ENCODE data around the gene HIRIP3.

The HIRIP3 gene

GRCh38 chr16:29972992-29973383, 22.4 kb downstream of the HIRIP3 start:
- Histone ChIP-seq H3K4me2 (ENCODE audit: low read length) (0 out of 2 replicates have a peak overlapping the region, but pooled peaks have one; percentile 2), H3K36me3 (ENCODE audit: control insufficient read depth, low read length) (peaks cover 55% of the 10 kb centered on the region)

DNA sequence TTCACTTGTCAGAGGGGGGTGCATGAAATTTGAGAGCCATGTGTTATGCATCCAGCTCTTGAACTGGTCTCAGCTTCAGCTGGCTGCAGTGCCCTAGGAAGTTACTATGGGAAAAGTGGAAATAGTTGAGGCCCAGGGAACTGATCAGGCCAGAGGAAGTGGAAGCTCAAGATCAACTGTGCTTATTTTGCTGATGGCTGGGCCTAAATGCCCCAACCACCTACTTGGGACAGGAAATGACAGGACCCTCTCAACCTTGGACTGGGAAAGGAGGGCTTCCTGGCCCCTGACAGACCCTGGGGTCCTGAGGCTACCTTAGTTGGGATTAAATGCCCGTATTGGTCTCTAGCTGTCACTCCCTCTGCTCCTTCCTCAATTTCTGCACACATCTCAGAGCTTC, 22.9 kb downstream of the HIRIP3 start:
- no peaks in the 10 kb centered on the region for H3K9me2 ChIP-seq (replicated peaks; ENCODE audit: control insufficient read depth, low read length)
- no peak overlapping the region for H3K4me3 ChIP-seq (ENCODE audit: low read length)
- no peak overlapping the region for H3K27ac ChIP-seq (ENCODE audit: low read depth, low read length)
- H3K4me2 ChIP-seq (ENCODE audit: low read length): no peak overlapping the region
- peaks cover 38% of the 10 kb centered on the region for H3K79me2 ChIP-seq (ENCODE audit: control insufficient read depth, low read length)
- TF ChIP-seq, protein P1, sequence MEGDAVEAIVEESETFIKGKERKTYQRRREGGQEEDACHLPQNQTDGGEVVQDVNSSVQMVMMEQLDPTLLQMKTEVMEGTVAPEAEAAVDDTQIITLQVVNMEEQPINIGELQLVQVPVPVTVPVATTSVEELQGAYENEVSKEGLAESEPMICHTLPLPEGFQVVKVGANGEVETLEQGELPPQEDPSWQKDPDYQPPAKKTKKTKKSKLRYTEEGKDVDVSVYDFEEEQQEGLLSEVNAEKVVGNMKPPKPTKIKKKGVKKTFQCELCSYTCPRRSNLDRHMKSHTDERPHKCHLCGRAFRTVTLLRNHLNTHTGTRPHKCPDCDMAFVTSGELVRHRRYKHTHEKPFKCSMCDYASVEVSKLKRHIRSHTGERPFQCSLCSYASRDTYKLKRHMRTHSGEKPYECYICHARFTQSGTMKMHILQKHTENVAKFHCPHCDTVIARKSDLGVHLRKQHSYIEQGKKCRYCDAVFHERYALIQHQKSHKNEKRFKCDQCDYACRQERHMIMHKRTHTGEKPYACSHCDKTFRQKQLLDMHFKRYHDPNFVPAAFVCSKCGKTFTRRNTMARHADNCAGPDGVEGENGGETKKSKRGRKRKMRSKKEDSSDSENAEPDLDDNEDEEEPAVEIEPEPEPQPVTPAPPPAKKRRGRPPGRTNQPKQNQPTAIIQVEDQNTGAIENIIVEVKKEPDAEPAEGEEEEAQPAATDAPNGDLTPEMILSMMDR (IDR thresholded peaks at IDR 0.05; ENCODE audit: low read depth, low read length, poor library complexity, severe bottlenecking): no peak
- peaks cover 7% of the 10 kb centered on the region; the same call in 1 of the 2 replicates for H3K9me3 ChIP-seq (ENCODE audit: control insufficient read depth, insufficient read depth, low read length)
- peaks cover 52% of the 10 kb centered on the region for H3K36me3 ChIP-seq (ENCODE audit: control insufficient read depth, low read length)
- 0 out of 2 replicates have a peak, but pooled peaks cover 6% of the 10 kb centered on the region for H3F3A ChIP-seq (ENCODE audit: control insufficient read depth, insufficient read depth)
- H3K27me3 ChIP-seq (ENCODE audit: control insufficient read depth, low read length): no peaks in the 10 kb centered on the region
- H4K20me1 ChIP-seq (ENCODE audit: control insufficient read depth, insufficient read depth, low read depth, low read length): peaks cover 10% of the 10 kb centered on the region
- peaks cover 30% of the 10 kb centered on the region for H3K4me1 ChIP-seq (ENCODE audit: control insufficient read depth, low read length)

More at GRCh38 chr16:29972992-29973383, 22.4 kb downstream of the HIRIP3 start:
- Histone ChIP-seq H3F3A (ENCODE audit: control insufficient read depth, insufficient read depth) (0 out of 2 replicates have a peak, but pooled peaks cover 6% of the 10 kb centered on the region), H3K27ac (ENCODE audit: low read depth, low read length) (no peak overlapping the region), H4K20me1 (ENCODE audit: control insufficient read depth, insufficient read depth, low read depth, low read length) (peaks cover 10% of the 10 kb centered on the region), H3K27me3 (ENCODE audit: control insufficient read depth, low read length) (no peaks in the 10 kb centered on the region), H3K4me3 (ENCODE audit: low read length) (no peak overlapping the region), H3K9me2 (replicated peaks; ENCODE audit: control insufficient read depth, low read length) (no peaks in the 10 kb centered on the region), H3K79me2 (ENCODE audit: control insufficient read depth, low read length) (peaks cover 43% of the 10 kb centered on the region), H3K4me1 (ENCODE audit: control insufficient read depth, low read length) (peaks cover 30% of the 10 kb centered on the region), H3K9me3 (ENCODE audit: control insufficient read depth, insufficient read depth, low read length) (peaks cover 7% of the 10 kb centered on the region; the same call in 1 of the 2 replicates)
- no peak for TF ChIP-seq EZH2phosphoT487 (IDR thresholded peaks at IDR 0.05; ENCODE audit: borderline replicate concordance, low read length)
- TF ChIP-seq, protein P1 (IDR thresholded peaks at IDR 0.05; ENCODE audit: low read depth, low read length, poor library complexity, severe bottlenecking): no peak

DNA sequence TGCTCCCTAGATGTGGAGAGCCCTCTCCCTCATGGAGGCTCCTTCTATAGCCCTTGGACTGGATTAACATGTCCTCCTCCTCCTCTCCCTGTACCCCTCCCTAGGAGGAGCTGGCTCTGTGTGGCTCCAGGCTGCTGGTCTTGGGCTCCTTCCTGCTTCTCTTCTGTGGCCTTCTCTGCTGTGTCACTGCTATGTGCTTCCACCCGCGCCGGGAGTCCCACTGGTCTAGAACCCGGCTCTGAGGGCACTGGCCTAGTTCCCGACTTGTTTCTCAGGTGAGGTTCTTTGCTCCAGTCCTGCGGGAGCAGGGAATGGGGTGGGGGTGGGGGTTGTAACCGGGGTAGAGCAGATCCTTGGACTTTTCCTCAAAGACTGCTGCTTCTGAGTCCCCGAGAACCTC, 24.1 kb downstream of the HIRIP3 start:
- H4K20me1 ChIP-seq (ENCODE audit: control insufficient read depth, insufficient read depth, low read depth, low read length): peaks cover 7% of the 10 kb centered on the region; the same call in 1 of the 2 replicates
- no peak overlapping the region for H3K4me2 ChIP-seq (ENCODE audit: low read length)
- peaks cover 7% of the 10 kb centered on the region; the same call in 1 of the 2 replicates for H3K9me3 ChIP-seq (ENCODE audit: control insufficient read depth, insufficient read depth, low read length)
- H3K27ac ChIP-seq (ENCODE audit: low read depth, low read length): no peak overlapping the region
- H3K79me2 ChIP-seq (ENCODE audit: control insufficient read depth, low read length): peaks cover 26% of the 10 kb centered on the region
- H3F3A ChIP-seq (ENCODE audit: control insufficient read depth, insufficient read depth): 0 out of 2 replicates have a peak, but pooled peaks cover 6% of the 10 kb centered on the region
- H3K4me3 ChIP-seq (ENCODE audit: low read length): no peak overlapping the region
- TF ChIP-seq, protein P1 (IDR thresholded peaks at IDR 0.05; ENCODE audit: low read depth, low read length, poor library complexity, severe bottlenecking): no peak
- no peak for TF ChIP-seq EZH2phosphoT487 (IDR thresholded peaks at IDR 0.05; ENCODE audit: borderline replicate concordance, low read length)
- peaks cover 41% of the 10 kb centered on the region for H3K36me3 ChIP-seq (ENCODE audit: control insufficient read depth, low read length)
- H3K9me2 ChIP-seq (replicated peaks; ENCODE audit: control insufficient read depth, low read length): no peaks in the 10 kb centered on the region
- H3K4me1 ChIP-seq (ENCODE audit: control insufficient read depth, low read length): peaks cover 25% of the 10 kb centered on the region
- H3K27me3 ChIP-seq (ENCODE audit: control insufficient read depth, low read length): no peaks in the 10 kb centered on the region

Data from DOHH2 (cell line).